ENCODE data around the gene HIPK2. TPM values are rescaled to one million over a fixed set of nuclear protein-coding genes. Genes with fewer than 3 reads are reported as not detected.

The HIPK2 gene
- polyA plus RNA-seq, 3 donors: 1.6 to 12.1 (median 3.0) TPM

GRCh38 chr7:139681463-139681755 is 96.4 kb downstream of the HIPK2 start:
- Histone ChIP-seq H3K4me3 (replicated peaks in 1 of 3; ENCODE audit: low read depth in 2 of 3, low read length in 3 of 3) (no peak overlapping the region), H4K20me1 (ENCODE audit: insufficient read depth, low read length) (no peaks in the 10 kb centered on the region), H3K9ac (ENCODE audit: insufficient read depth, low read length, poor library complexity, severe bottlenecking) (peak overlapping the region; percentile 56), H3K79me2 (ENCODE audit: insufficient read depth, low read length) (peaks cover 33% of the 10 kb centered on the region), H3K9me3 (replicated peaks in 1 of 2; ENCODE audit: control insufficient read depth in 1 of 2, insufficient read depth in 1 of 2, low read length in 2 of 2) (no peaks in the 10 kb centered on the region), H3K4me2 (replicated peaks; ENCODE audit: extremely low read depth, low read length, poor library complexity, severe bottlenecking) (no peak overlapping the region), H3K4me1 (ENCODE audit: control insufficient read depth in 1 of 2, insufficient read depth in 2 of 2, low read length in 2 of 2) (peaks cover 38 to 40% of the 10 kb centered on the region in 2 donors), H3K36me3 (replicated peaks in 1 of 2; ENCODE audit: control insufficient read depth in 1 of 2, insufficient read depth in 2 of 2, low read length in 2 of 2) (peaks cover 0 to 19% of the 10 kb centered on the region in 2 donors), H3K27ac (ENCODE audit: low read depth in 1 of 2, low read length in 2 of 2) (peak overlapping the region; percentile 56 to 91), H2AFZ (ENCODE audit: insufficient read depth, low read depth, low read length, poor library complexity, severe bottlenecking) (no peak overlapping the region), H3K27me3 (ENCODE audit: control insufficient read depth in 2 of 2, insufficient read depth in 2 of 2, low read length in 2 of 2) (no peaks in the 10 kb centered on the region)
- Mint-ChIP-seq H3K27ac (peak overlapping the region; percentile 85 to 96 (median 94)), H3K36me3 (peaks cover 35 to 53% of the 10 kb centered on the region in 2 donors), H3K4me1 (peaks cover 45% of the 10 kb centered on the region), H3K27me3 (ENCODE audit: low read depth in 3 of 3) (peaks cover 0 to 5% (median 0%) of the 10 kb centered on the region in 3 donors), H3K9me3 (peaks cover 0 to 8% (median 5%) of the 10 kb centered on the region in 7 donors), H3K4me3 (no peak overlapping the region)
- WGBS (ENCODE audit: insufficient coverage): 96% methylated on average over 5 of the region's 6 CpGs
- DNase-seq: no peak
- TF ChIP-seq CTCF (IDR thresholded peaks at IDR 0.05): no peak
- intact Hi-C loops (cut with micrococcal nuclease): loop anchor here (2.0 to 5.0 kb wide), 2 partner anchors 34 to 41 kb away; no protein-coding TSS in a partner anchor

DNA sequence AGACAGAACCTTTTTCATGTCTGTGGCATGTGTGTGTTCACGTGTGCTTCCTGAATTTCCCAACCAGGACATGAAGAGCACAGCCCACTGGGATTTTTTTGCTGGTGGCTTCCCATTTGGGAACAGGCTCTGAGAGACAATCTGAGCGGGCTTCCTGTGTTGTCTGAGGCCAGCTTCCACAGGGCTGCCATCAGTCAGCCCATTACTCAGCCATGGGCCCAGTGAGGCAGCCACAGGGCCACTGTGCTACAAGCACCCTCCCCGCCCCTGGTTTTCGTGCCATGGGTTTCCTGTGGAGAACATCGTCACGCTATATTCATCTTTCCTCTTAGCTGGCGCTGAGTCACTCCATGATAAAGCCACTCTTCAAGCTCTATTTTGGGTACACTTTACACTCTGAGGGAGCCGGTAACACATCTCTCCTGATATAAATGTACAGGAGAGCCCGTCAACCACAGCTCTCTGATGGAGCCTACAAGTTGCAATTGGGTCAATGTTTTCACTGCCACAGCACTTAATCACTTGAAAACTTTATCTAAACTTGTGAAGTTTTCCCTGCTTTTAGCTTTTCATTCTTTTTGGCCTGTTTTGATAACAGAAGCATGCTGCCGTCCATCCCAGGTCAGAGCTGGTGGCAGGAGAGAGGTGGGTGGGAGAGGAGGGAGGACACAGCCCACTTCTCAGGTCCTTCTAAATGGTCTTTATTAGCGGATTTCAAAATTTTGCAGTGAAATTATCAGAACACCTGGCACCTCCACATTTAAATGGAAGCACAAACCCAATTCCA is 96.9 kb downstream of the HIPK2 start:
- peak overlapping the region; percentile 56 for H3K9ac ChIP-seq (ENCODE audit: insufficient read depth, low read length, poor library complexity, severe bottlenecking)
- peaks cover 0 to 13% of the 10 kb centered on the region in 2 donors for H3K36me3 ChIP-seq (replicated peaks in 1 of 2; ENCODE audit: control insufficient read depth in 1 of 2, insufficient read depth in 2 of 2, low read length in 2 of 2)
- H3K27me3 ChIP-seq (ENCODE audit: control insufficient read depth in 2 of 2, insufficient read depth in 2 of 2, low read length in 2 of 2): no peaks in the 10 kb centered on the region

More for the DNA sequence above, 96.9 kb downstream of the HIPK2 start:
- Mint-ChIP-seq H3K27ac (peak overlapping the region; percentile 85 to 96 (median 94)), H3K27me3 (ENCODE audit: low read depth in 3 of 3) (peaks cover 0 to 5% (median 0%) of the 10 kb centered on the region in 3 donors), H3K36me3 (peaks cover 33 to 49% of the 10 kb centered on the region in 2 donors), H3K4me3 (peak overlapping the region in 1 of 2 donors; percentile 46), H3K4me1 (peaks cover 50% of the 10 kb centered on the region), H3K9me3 (peaks cover 0 to 4% (median 2%) of the 10 kb centered on the region in 7 donors)
- Histone ChIP-seq H3K4me3 (replicated peaks in 1 of 3; ENCODE audit: low read depth in 2 of 3, low read length in 3 of 3) (no peak overlapping the region), H3K27ac (ENCODE audit: low read depth in 1 of 2, low read length in 2 of 2) (peak overlapping the region; percentile 56 to 91), H3K79me2 (ENCODE audit: insufficient read depth, low read length) (peaks cover 33% of the 10 kb centered on the region), H3K9me3 (replicated peaks in 1 of 2; ENCODE audit: control insufficient read depth in 1 of 2, insufficient read depth in 1 of 2, low read length in 2 of 2) (no peaks in the 10 kb centered on the region), H3K4me1 (ENCODE audit: control insufficient read depth in 1 of 2, insufficient read depth in 2 of 2, low read length in 2 of 2) (peaks cover 40 to 45% of the 10 kb centered on the region in 2 donors), H3K4me2 (replicated peaks; ENCODE audit: extremely low read depth, low read length, poor library complexity, severe bottlenecking) (no peak overlapping the region), H2AFZ (ENCODE audit: insufficient read depth, low read depth, low read length, poor library complexity, severe bottlenecking) (no peak overlapping the region), H4K20me1 (ENCODE audit: insufficient read depth, low read length) (no peaks in the 10 kb centered on the region)
- DNase-seq: peak; percentile 94 to 99 (median 99)
- TF ChIP-seq CTCF (IDR thresholded peaks at IDR 0.05): no peak
- intact Hi-C loops (cut with micrococcal nuclease): loop anchor here (2.0 to 5.0 kb wide), 2 partner anchors 34 to 42 kb away; no protein-coding TSS in a partner anchor
- WGBS (ENCODE audit: insufficient coverage): 10% methylated on average over 9 of the region's 11 CpGs

Data from CD14-positive monocyte (primary cell).